H9 (cell line): ENCODE results near the gene KIF2C. TPM values are rescaled to one million over a fixed set of nuclear protein-coding genes. Genes with fewer than 3 reads are reported as not detected.
A peak's percentile ranks its signal among the peaks of the same experiment; 100 is the strongest.

Source experiments
- DNase-seq: peaks from one replicate; pipeline ENCODE4 v3.0.0-alpha.2; 2017
- H2AFZ ChIP-seq: one replicate; pipeline ENCODE4 v1.6.1; 2013; ENCODE audit warnings: mild to moderate bottlenecking, low read length, control low read depth, moderate library complexity
- H2AK5ac ChIP-seq: 2 replicates; pipeline ENCODE4 v1.6.1; 2013; ENCODE audit warnings: low read length, control low read depth, mixed read lengths; ENCODE audit not compliant: insufficient read length
- H2BK120ac ChIP-seq: one replicate; pipeline ENCODE4 v1.6.1; 2013; ENCODE audit warnings: low read depth, mild to moderate bottlenecking, low read length, control low read depth, inconsistent platforms; ENCODE audit not compliant: poor library complexity, severe bottlenecking
- H2BK12ac ChIP-seq: 2 replicates; pipeline ENCODE4 v1.6.1; 2013; ENCODE audit warnings: low read length, control low read depth, mixed read lengths, low read depth; ENCODE audit not compliant: insufficient read length
- H2BK15ac ChIP-seq: 2 replicates; pipeline ENCODE4 v1.6.1; 2013; ENCODE audit warnings: low read depth, low read length, control low read depth
- H2BK20ac ChIP-seq: one replicate; pipeline ENCODE4 v1.6.1; 2013; ENCODE audit warnings: low read depth, mild to moderate bottlenecking, low read length, control low read depth, inconsistent platforms; ENCODE audit not compliant: poor library complexity, severe bottlenecking
- H2BK5ac ChIP-seq: 2 replicates; pipeline ENCODE4 v1.6.1; 2013; ENCODE audit warnings: low read length, control low read depth, mixed read lengths; ENCODE audit not compliant: insufficient read length
- H3K14ac ChIP-seq: 2 replicates; pipeline ENCODE4 v1.6.1; 2013; ENCODE audit warnings: low read length, control low read depth; ENCODE audit not compliant: insufficient read depth
- H3K18ac ChIP-seq: 2 replicates; pipeline ENCODE4 v1.6.1; 2013; ENCODE audit warnings: low read depth, mild to moderate bottlenecking, mixed read lengths, low read length, control low read depth; ENCODE audit not compliant: insufficient read length
- H3K23ac ChIP-seq: 2 replicates; pipeline ENCODE4 v1.6.1; 2013; ENCODE audit warnings: low read length, control low read depth, mixed read lengths, low read depth; ENCODE audit not compliant: insufficient read length
- H3K23me2 ChIP-seq: 2 replicates; pipeline ENCODE4 v1.6.1; 2013; ENCODE audit warnings: low read depth, mild to moderate bottlenecking, mixed read lengths, low read length, control low read depth; ENCODE audit not compliant: insufficient read length, poor library complexity, severe bottlenecking
- H3K27ac ChIP-seq: 2 replicates; pipeline ENCODE4 v1.5.1; 2013; ENCODE audit warnings: low read length, control low read depth, mixed read lengths, low read depth; ENCODE audit not compliant: insufficient read length
- H3K27me3 ChIP-seq: 2 replicates; pipeline ENCODE4 v1.6.1; 2013; ENCODE audit warnings: low read length, control low read depth, inconsistent platforms; ENCODE audit not compliant: insufficient read depth
- H3K4ac ChIP-seq: 2 replicates; pipeline ENCODE4 v1.6.1; 2013; ENCODE audit warnings: low read depth, mild to moderate bottlenecking, control low read depth, inconsistent platforms, low read length, moderate library complexity
- H3K4me1 ChIP-seq: 2 replicates; pipeline ENCODE4 v1.6.1; 2013; ENCODE audit warnings: low read length, control low read depth, inconsistent platforms; ENCODE audit not compliant: insufficient read depth
- H3K4me2 ChIP-seq: 2 replicates; pipeline ENCODE4 v1.6.1; 2013; ENCODE audit warnings: low read length, control low read depth, mixed read lengths; ENCODE audit not compliant: insufficient read length, insufficient read depth
- H3K56ac ChIP-seq: 2 replicates; pipeline ENCODE4 v1.6.1; 2013; ENCODE audit warnings: low read depth, mild to moderate bottlenecking, mixed read lengths, low read length, control low read depth; ENCODE audit not compliant: insufficient read length
- H3K79me1 ChIP-seq: 2 replicates; pipeline ENCODE4 v1.6.1; 2013; ENCODE audit warnings: low read depth, mild to moderate bottlenecking, moderate library complexity, low read length, control low read depth, inconsistent platforms; ENCODE audit not compliant: insufficient read depth, poor library complexity, severe bottlenecking
- H3K79me2 ChIP-seq: 2 replicates; pipeline ENCODE4 v1.6.1; 2013; ENCODE audit warnings: low read length, control low read depth, inconsistent platforms; ENCODE audit not compliant: insufficient read depth
- H3K9ac ChIP-seq: 2 replicates; pipeline ENCODE4 v1.6.1; 2013; ENCODE audit warnings: low read length, control low read depth, mixed read lengths; ENCODE audit not compliant: insufficient read length; ENCODE audit errors: extremely low read depth
- H3K9me3 ChIP-seq: one replicate; pipeline ENCODE4 v1.6.1; 2013; ENCODE audit warnings: low read depth, low read length, inconsistent platforms; ENCODE audit not compliant: control insufficient read depth
- H3T11ph ChIP-seq: one replicate; pipeline ENCODE4 v1.6.1; 2013; ENCODE audit warnings: mild to moderate bottlenecking, low read length, control low read depth, inconsistent platforms
- H4K20me1 ChIP-seq: one replicate; pipeline ENCODE4 v1.6.1; 2013; ENCODE audit not compliant: control insufficient read depth, insufficient read length, insufficient read depth
- H4K5ac ChIP-seq: 2 replicates; pipeline ENCODE4 v1.6.1; 2013; ENCODE audit warnings: low read depth, mild to moderate bottlenecking, mixed read lengths, low read length, control low read depth; ENCODE audit not compliant: insufficient read length
- H4K8ac ChIP-seq: replicated peaks from 2 replicates; pipeline ENCODE4 v1.6.1; 2013; ENCODE audit warnings: low read length, control low read depth, mixed read lengths, low read depth; ENCODE audit not compliant: insufficient read length
- H4K91ac ChIP-seq: 2 replicates; pipeline ENCODE4 v1.6.1; 2013; ENCODE audit warnings: low read depth, mild to moderate bottlenecking, moderate library complexity, mixed read lengths, low read length, control low read depth; ENCODE audit not compliant: insufficient read length
- H3K27ac Mint-ChIP-seq, 3 experiments: 2 replicates in 2 of 3; 3 replicates in 1 of 3; pipeline ENCODE4 v1.8.0; 2020 to 2021; ENCODE audit warnings: mixed read lengths in 3 of 3, mild to moderate bottlenecking in 1 of 3, moderate library complexity in 1 of 3
- H3K27me3 Mint-ChIP-seq: 2 replicates; pipeline ENCODE4 v1.8.0; 2021; ENCODE audit warnings: low read depth, mild to moderate bottlenecking, moderate library complexity, mixed read lengths
- H3K36me3 Mint-ChIP-seq, 3 experiments: 2 replicates in 2 of 3; 3 replicates in 1 of 3; pipeline ENCODE4 v1.8.0; 2020 to 2021; ENCODE audit warnings: low read depth in 3 of 3, mixed read lengths in 3 of 3; ENCODE audit not compliant: insufficient read depth in 1 of 3
- H3K4me1 Mint-ChIP-seq, 2 experiments: 2 replicates each; pipeline ENCODE4 v1.8.0; 2020; ENCODE audit warnings: mixed read lengths in 2 of 2
- H3K4me3 Mint-ChIP-seq, 2 experiments: 2 replicates in 1 of 2; 3 replicates in 1 of 2; pipeline ENCODE4 v1.8.0; 2020 to 2021; ENCODE audit warnings: mild to moderate bottlenecking in 2 of 2, mixed read lengths in 2 of 2, moderate library complexity in 1 of 2
- H3K9me3 Mint-ChIP-seq, 2 experiments: 2 replicates in 1 of 2; 3 replicates in 1 of 2; pipeline ENCODE4 v1.8.0; 2020; ENCODE audit warnings: mild to moderate bottlenecking in 2 of 2, mixed read lengths in 2 of 2, moderate library complexity in 1 of 2
- WGBS: extraction: QIAGEN DNeasy Blood & Tissue Kit; methylation state at CpG from one replicate; pipeline ENCODE4 v1.1.7; 2013; ENCODE audit warnings: missing lambda C conversion rate, low lambda C conversion rate, mixed read lengths; ENCODE audit not compliant: insufficient read length; ENCODE audit errors: extremely low coverage; 5-methylcytosine and 5-hydroxymethylcytosine counted together
- total RNA-seq: library from RNA; stranded (reverse); gene quantifications from 2 replicates; pipeline ENCODE4 v1.2.1, GENCODE V29; 2021
- TF ChIP-seq, protein P1 (sequence below): fragments of 200-600 bp; sonication (generic); conservative IDR thresholded peaks from 3 replicates; pipeline ENCODE4 v1.8.0; 2021; ENCODE audit warnings: antibody characterized with exemption, mild to moderate bottlenecking

Gene KIF2C
- total RNA-seq, 1 experiment from 2014 or later = 73.1 TPM

DNA sequence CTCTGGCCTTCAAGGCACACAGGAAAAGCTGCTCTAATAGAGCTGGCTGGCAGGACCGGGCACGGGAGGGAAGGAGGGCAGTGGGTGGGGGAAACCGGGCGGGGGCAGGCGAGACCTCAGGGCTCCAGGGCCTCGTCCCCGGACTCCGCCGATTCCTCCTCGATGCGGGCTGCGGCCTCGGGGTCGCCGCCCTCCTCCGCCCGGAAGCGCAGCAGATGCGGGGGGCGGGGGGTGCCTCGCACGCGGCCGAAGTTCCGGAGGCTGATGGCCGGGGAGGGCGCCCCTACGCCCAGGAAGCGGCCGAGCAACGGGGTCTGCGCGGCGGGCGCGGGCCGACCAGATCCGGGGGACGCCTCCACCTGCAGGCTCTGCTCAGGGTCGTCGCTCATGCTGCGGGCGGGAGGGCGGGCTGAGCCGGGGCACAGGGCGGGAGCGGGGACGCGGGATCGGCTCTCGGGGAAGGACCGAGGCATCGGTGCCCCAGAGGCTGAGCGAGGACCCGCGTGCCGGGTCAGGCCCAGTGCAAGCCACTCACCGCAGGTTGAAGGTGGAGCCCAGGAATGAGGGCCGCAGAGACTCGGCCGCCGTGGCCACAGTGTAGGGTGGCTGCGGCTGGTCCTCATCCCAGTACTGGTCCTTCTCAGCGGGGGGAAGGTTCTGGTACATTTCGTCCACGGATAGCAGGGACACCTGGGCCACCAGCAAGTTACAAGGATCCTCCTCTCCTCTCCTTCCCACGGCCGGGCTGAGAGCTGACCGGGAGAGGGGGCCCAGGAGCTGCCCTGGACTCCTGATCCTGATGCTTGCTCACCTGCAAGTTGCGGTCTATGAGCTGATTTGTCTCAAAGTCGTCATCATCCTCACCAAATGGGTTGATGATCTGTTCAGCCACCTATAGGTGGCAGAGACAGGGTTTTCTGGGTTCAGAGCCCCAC, 44.7 kb downstream of the KIF2C start:
- H3K27ac Mint-ChIP-seq = peak overlapping the region in 1 of 3 experiments; percentile 70; a peak in 2 of 7 replicates
- DNase-seq = peak; percentile 61
- H3K14ac ChIP-seq = peak overlapping the region; percentile 85; the same call in 1 of the 2 replicates
- H2BK12ac ChIP-seq = peak overlapping the region; percentile 25
- peak overlapping the region; percentile 64 for H3K4me2 ChIP-seq
- H3K18ac ChIP-seq = peak overlapping the region; percentile 71
- no peaks in the 10 kb centered on the region for H3K9me3 ChIP-seq
- no peaks in the 10 kb centered on the region for H3K27me3 ChIP-seq
- H4K91ac ChIP-seq = no peak overlapping the region
- peak overlapping the region; percentile 18 for H2AFZ ChIP-seq
- H3K56ac ChIP-seq = no peak overlapping the region
- no peak overlapping the region for H2BK120ac ChIP-seq
- no peak overlapping the region for H2BK15ac ChIP-seq
- no peak overlapping the region for H2BK20ac ChIP-seq
- H3K4me1 Mint-ChIP-seq = peaks cover 22 to 28% of the 10 kb centered on the region in 2 experiments
- no peak overlapping the region for H4K5ac ChIP-seq
- H3K9me3 Mint-ChIP-seq = no peaks in the 10 kb centered on the region; a peak in 1 of 5 replicates
- H3K27ac ChIP-seq = no peak overlapping the region
- no peak overlapping the region for H3K23ac ChIP-seq
- H3T11ph ChIP-seq = no peak overlapping the region
- no peak overlapping the region; the same call in 1 of the 2 replicates for H3K4ac ChIP-seq
- H2BK5ac ChIP-seq = no peak overlapping the region
- H4K8ac ChIP-seq = no peak overlapping the region
- H3K23me2 ChIP-seq = peaks cover 9% of the 10 kb centered on the region
- WGBS = no CpG with 5 or more reads among the region's 71 CpGs
- peak overlapping the region; percentile 62 to 65; a peak in 4 of 5 replicates for H3K4me3 Mint-ChIP-seq
- no peaks in the 10 kb centered on the region for H3K79me2 ChIP-seq
- peaks cover 12% of the 10 kb centered on the region for H3K27me3 Mint-ChIP-seq
- peaks cover 0 to 31% (median 15%) of the 10 kb centered on the region in 3 experiments for H3K36me3 Mint-ChIP-seq
- no peaks in the 10 kb centered on the region for H3K4me1 ChIP-seq
- TF ChIP-seq, protein P1, sequence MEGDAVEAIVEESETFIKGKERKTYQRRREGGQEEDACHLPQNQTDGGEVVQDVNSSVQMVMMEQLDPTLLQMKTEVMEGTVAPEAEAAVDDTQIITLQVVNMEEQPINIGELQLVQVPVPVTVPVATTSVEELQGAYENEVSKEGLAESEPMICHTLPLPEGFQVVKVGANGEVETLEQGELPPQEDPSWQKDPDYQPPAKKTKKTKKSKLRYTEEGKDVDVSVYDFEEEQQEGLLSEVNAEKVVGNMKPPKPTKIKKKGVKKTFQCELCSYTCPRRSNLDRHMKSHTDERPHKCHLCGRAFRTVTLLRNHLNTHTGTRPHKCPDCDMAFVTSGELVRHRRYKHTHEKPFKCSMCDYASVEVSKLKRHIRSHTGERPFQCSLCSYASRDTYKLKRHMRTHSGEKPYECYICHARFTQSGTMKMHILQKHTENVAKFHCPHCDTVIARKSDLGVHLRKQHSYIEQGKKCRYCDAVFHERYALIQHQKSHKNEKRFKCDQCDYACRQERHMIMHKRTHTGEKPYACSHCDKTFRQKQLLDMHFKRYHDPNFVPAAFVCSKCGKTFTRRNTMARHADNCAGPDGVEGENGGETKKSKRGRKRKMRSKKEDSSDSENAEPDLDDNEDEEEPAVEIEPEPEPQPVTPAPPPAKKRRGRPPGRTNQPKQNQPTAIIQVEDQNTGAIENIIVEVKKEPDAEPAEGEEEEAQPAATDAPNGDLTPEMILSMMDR = peak; percentile 26; the same call in 1 of the 3 replicates
- no peaks in the 10 kb centered on the region for H4K20me1 ChIP-seq
- H3K79me1 ChIP-seq = no peaks in the 10 kb centered on the region
- no peak overlapping the region for H2AK5ac ChIP-seq
- H3K9ac ChIP-seq = peak overlapping the region; percentile 48
